GM19463 (cell line): ENCODE results near the gene GPR173.

Source experiments
- ATAC-seq: cut with Tn5 transposase; IDR thresholded peaks from one replicate; pipeline ENCODE4 v1.9.1; 2021; ENCODE audit warnings: mild to moderate bottlenecking, moderate library complexity; ENCODE audit not compliant: unreplicated experiment

The GPR173 gene

GRCh38 chrX:53088136-53088974, 39.8 kb downstream of the GPR173 start:
- peak; percentile 59 for ATAC-seq

DNA sequence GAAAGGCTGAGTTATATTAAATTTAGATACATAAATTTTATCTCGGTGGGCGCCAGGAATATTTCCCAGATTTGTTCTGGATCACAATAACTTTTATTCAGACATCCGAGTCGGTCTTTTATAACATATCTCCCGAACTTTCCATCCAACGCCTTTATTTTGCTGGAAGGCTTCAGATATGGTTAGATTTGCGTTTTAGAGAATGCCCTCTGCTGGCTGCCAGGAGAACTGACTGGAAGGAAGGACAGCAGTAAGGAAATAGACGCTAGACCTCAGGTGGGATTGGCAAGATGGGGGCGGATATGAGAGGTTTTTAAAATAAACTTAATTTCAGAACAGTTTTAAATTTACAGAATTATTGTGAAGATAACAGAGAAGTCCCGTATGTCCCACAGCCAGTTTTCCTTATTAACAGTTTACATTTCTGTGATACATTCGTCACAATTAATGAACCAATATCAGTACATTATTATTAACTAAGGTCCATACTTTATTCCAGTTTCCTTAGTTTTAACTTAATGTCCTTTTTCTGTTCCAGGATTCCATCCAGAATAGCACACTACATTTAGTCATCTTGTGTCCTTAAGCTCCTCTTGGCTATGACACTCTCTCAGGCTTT, 40.7 kb downstream of the GPR173 start:
- ATAC-seq = no peak

DNA sequence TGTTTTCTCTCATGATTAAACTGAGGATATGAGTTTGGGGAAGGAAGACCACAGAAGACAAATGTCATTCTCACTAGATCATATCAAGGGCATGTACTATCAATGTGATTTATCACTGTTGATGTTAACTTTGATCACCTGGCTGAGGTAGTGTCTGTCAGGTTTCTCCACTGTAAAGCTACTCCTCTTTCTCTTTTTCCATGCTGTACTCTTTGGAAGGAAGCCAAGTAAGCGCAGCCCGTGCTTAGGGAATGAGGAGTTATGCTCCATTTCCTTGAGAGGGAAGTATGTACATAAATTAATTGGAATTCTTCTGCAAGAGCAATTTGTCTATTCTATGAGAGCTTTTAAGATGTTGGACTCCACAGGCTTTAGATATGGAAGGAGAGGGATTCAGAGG, 41.3 kb downstream of the GPR173 start:
- no peak for ATAC-seq

GRCh38 chrX:53091354-53091753, 42.8 kb downstream of the GPR173 start:
- no peak for ATAC-seq

DNA sequence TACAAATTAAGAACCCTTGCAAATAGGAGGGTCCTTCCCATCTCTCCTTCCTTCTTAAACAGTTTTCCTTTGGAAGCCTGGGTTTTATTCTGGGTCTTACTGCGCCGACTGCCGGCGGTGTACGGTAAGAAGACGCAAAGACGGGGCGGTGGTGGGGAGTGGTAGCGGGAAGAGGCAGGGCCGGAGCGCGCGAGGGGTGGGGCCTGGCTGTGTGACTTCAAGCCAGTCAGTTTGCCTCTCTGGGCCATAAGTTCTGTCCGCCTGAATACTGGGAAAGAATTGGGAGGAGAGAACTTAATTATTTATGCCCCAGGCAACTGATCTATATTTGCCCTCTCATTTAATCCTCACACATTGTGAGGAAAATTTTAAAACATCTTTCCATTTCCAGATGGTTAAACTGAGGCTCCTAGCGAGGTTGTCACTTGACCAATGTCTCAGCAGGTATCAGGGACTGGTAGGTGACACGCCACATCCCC, 44.6 kb downstream of the GPR173 start:
- peak; percentile 46 for ATAC-seq

DNA sequence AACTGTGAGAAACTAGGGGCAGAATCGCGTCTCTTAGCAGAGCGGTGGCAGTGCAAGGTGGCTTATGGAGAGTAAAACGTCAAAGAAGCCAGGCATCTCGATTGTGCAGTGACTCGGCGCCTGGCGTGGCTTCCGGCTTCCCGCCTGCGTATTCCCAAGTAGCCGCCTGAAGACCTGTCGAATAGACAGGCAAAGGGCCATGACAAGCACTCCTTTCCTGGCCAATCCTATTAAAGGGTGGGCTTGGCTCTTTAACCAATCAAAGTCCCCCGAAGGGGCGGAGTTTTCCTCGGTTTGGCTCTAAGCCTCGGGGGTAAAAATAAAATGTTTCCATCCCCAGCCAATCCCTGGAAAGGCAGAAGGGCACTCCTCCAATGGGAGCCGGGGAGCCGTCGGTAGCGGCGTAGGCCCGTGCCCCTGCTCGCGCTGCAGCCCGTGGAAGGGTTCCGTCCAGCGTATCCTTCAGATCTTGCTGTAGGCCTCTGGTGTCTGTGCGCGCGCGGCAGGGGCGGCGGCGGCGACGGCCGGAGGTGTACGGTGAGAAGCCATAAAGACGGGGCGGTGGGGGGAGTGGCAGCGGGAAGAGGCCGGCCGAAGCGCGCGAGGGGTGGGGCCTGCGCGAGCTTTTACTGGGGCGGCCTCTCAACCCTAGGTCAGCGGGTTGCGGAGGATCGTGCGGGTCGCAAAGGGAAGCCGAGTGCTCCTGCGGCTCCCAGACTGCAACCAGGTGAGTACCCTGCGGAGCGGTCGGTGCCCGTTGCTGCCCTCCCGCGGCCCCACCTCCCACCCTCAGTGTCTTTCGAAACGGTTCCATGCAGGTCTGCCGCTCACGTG, 45.4 kb downstream of the GPR173 start, which contains the start of gene KANTR:
Gene KANTR (plus strand): TSS at position 395 of the 834 bp plus-strand sequence. CDS start 30,131 bp downstream, outside the sequence.
- ATAC-seq = peak; percentile 76

GRCh38 chrX:53094582-53094905, 46.0 kb downstream of the GPR173 start:
- ATAC-seq = no peak

- no peak for ATAC-seq
These were observed 47.2 kb downstream of the GPR173 start for GRCh38 chrX:53095796-53096195.

DNA sequence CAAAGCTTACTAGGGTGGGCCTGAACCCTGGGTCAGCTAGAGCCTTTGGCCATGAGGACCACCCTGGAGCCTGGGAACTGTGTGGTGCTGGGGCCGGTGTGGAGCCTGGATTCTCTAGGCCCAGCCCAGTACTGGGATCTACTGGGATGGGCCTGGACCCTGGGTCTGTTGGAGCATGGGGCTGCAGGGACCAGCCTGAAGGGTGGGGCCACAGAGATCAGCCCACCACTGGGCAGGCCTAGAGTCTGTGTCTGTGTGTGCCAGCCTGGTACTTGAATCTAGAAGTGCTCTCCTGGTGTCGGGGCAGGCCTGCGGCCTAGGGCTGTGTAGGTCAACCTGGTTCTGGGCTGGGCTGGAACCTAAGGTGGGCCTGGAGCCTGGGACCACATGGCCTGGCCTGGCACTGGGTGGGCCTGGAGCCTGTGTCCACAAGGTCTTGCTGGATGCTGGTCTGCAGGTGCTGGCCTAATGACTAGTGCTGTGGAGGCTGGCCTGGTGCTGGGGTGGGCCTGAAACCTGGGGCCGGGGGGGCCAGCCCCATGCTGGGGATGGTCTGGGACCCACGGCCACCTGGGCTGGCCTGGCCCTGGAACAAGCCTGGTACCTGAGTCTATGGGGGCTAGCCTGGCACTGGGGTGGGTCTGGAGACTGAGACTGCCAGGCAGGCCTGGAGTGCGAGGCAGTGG, 66.4 kb downstream of the GPR173 start:
- ATAC-seq = no peak

GRCh38 chrX:53115550-53115874, 66.9 kb downstream of the GPR173 start:
- ATAC-seq = no peak

DNA sequence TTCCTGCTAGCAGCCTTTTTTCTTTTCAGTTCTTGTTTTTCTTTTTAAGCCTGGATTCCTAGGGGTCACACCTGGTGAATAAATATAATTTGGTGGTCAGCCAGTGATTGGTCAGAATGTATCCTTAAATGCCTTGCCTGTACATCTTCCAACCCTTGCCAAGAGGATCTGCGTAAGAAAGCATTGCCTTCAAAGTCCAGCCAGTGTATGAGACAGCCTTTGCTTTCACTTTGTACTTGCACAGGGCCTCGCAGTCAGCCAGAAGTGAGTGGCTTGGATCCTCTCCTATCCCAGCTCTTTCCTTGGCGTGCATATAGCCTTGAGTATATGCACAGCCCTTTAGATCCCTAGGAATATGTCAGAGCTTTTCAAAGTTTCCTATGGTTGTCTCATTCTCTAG, 67.5 kb downstream of the GPR173 start:
- ATAC-seq = no peak

- ATAC-seq = no peak
These were observed 73.4 kb downstream of the GPR173 start for GRCh38 chrX:53122013-53122412.

DNA sequence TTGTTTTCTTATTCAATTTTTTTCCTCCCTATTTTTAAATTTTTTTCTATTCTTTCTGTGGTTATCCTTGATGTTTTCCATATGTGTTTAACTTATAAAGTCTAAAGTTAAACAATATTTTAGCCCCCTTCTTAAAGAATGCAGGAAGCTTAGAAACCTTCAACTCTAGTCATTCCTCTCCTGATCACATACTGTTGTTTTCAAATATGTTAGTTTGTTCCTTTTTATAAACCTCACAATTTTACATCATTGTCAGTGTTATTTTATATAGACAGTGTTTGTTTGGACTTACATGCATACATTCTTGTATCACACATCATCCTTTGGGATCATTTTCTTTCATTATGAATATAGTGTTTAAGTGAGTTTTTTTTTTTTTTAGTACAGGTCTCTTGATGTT, 76.9 kb downstream of the GPR173 start:
- no peak for ATAC-seq

DNA sequence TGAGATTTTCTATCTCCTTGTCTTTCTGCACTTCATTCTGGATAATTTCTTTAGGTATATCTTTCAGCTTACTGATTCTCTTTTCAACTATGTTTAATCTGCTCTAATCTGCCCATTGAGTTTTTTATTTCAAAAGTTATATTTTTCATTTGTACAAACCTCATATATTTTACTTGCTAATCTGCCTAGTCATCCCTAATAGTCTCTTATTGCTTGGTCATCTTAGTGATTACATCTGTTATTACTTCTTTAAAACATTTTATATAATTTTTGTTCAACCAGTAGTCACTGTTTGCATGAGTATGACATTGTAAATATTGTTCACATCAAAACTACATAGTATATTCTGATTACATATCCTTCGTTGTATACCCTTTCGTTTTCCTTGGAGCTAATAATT, 77.8 kb downstream of the GPR173 start:
- no peak for ATAC-seq

DNA sequence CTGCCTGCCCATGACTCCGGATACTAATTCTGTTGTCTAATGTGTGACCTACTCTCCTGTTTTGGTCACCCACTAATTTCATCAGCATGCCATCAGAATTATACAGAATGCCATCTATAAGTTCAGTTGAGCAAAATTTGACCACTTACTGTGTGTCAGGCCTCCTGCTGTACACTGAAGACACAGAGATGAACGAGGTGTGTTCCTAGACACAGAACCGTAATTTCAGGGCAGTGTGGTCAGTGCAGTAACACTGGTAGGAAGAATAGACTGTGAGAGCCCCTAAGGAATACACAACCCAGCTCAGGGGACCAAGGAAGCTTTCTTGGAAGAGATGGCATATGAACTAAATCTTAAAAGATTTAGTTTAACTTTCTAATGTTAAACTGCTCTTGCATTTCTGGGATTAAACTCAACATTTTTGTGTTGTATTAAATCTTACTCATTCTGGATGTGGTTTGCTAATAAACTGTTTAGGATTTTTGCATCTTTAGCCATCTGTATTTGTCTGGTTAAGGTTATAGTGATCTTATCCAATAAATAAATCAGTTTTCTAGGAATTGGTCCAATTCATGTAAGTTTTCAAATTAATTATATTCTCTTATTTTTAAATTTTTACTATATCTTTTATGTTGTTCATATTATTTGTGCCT, 79.6 kb downstream of the GPR173 start:
- ATAC-seq = no peak
